Adrenal gland (tissue), 19 donors: Measurements from ENCODE around the gene GRWD1. TPM values are rescaled to one million over a fixed set of nuclear protein-coding genes. Genes with fewer than 3 reads are reported as not detected.

Source experiments
- DNase-seq, 7 donors: peaks; one replicate each; pipeline ENCODE4 v3.0.0-alpha.2; 2019 to 2020
- H3K27ac ChIP-seq, 5 donors: fragments of 200-600 bp; sonication (generic) in 4 of 5; 1 replicate in 3 of 5; 2 replicates in 2 of 5; pipeline versions ENCODE4 v1.5.1 to v1.8.0; 2016 to 2020; ENCODE audit warnings: mild to moderate bottlenecking in 1 of 5
- H3K27me3 ChIP-seq: fragments of 200-600 bp; 2 replicates; pipeline ENCODE4 v1.8.0; 2021
- H3K36me3 ChIP-seq, 2 donors: fragments of 200-600 bp; replicated peaks in 1 of 2; 1 replicate in 1 of 2; 2 replicates in 1 of 2; pipeline versions ENCODE4 v1.5.1 to v1.8.0; 2018 to 2022
- H3K4me1 ChIP-seq, 2 donors: fragments of 200-600 bp; replicated peaks in 1 of 2; 1 replicate in 1 of 2; 2 replicates in 1 of 2; pipeline versions ENCODE4 v1.5.1 to v1.8.0; 2018 to 2021
- H3K4me3 ChIP-seq, 4 donors: fragments of 200-600 bp; sonication (generic) in 3 of 4; one replicate each; pipeline ENCODE4 v1.5.1; 2016 to 2018
- H3K9me3 ChIP-seq, 3 donors: fragments of 200-600 bp; sonication (generic) in 1 of 3; replicated peaks in 1 of 3; 1 replicate in 2 of 3; 2 replicates in 1 of 3; pipeline versions ENCODE4 v1.5.1 to v1.8.0; 2016 to 2021
- CTCF ChIP-seq, 6 experiments: fragments of 450-650 bp in 4 of 6; fragments of 200-600 bp in 2 of 6; sonication (generic) in 1 of 6; IDR thresholded peaks; 1 replicate in 5 of 6; 2 replicates in 1 of 6; pipeline versions ENCODE4 v1.5.1 to v1.8.0; 2016 to 2021; ENCODE audit warnings: antibody characterized with exemption in 6 of 6, mild to moderate bottlenecking in 2 of 6, moderate library complexity in 1 of 6
- POLR2A ChIP-seq, 2 donors: fragments of 450-650 bp; IDR thresholded peaks; one replicate each; pipeline ENCODE4 v1.6.1; 2017; ENCODE audit warnings: antibody characterized with exemption in 2 of 2, mild to moderate bottlenecking in 2 of 2, moderate library complexity in 1 of 2
- WGBS, 4 donors: extraction: QIAGEN DNeasy Blood & Tissue Kit in 2 of 4; methylation state at CpG; one replicate each; pipeline versions ENCODE4 v1.1.5 to v1.1.7; 2013 to 2017; 5-methylcytosine and 5-hydroxymethylcytosine counted together
- intact Hi-C, 2 donors: fragments of 100-400 bp; cut with DNase I; formaldehyde crosslinking; loops; one replicate each; pipeline versions ENCODE4 v1.14.1 to v1.15.0; 2022 to 2023
- long read RNA-seq, 10 donors: library from polyadenylated mRNA in 3 of 10; unstranded in 2 of 10; stranded (forward) in 1 of 10; transcript quantifications; one replicate each; pipeline ENCODE4 v2.0.0 and lab custom pipeline, GENCODE V29; 2021 to 2026
- polyA plus RNA-seq, 3 donors: library from polyadenylated mRNA; stranded (reverse); fragments of 200-250 nt in 2 of 3; fragments of 350-450 nt in 1 of 3; fragmentation: Illumina TruSeq in 1 of 3; extraction: RNeasy Lipid Tissue Mini Kit (QIAGEN cat#74804) in 1 of 3; gene quantifications; one replicate each; pipeline ENCODE4 v1.2.3, GENCODE V29; 2013 to 2014
- total RNA-seq, 9 donors: library from RNA; depleted of rRNA in 4 of 9; stranded (reverse); fragments of >200 nt in 4 of 9; fragments of 120-200 nt in 1 of 9; fragmentation: NEBNext Ultra II Directional in 1 of 9; extraction: Animal tissue kit (Norgen Biotek cat#: 25700) in 1 of 9; gene quantifications; one replicate each; pipeline versions ENCODE4 v1.1.0 to v1.2.4, GENCODE V29; 2013 to 2023
- donor health status: healthy with polysubstance abuse.
- donor health status: Bipolar disorder and iron deficiency.
- donor health status: DM: yes; HTN: yes; CAD: no.
- donor health status: DM: no; HTN: no; CAD: no.
- donor health status: DM: no; HTN: no; CAD: no.
- donor health status: DM: yes; HTN: yes; CAD: no.

Gene GRWD1
- 10 to 100 TPM in 8 of 9 donors, 1 to 10 TPM in 1; 8.5 to 48.4 (median 27.8) TPM for total RNA-seq
- polyA plus RNA-seq: 10 to 100 TPM in 1 of 3 donors, 1 to 10 TPM in 2; 6.6 to 15.7 (median 7.5) TPM
- long read RNA-seq, donor 1, full-length matches to known transcripts: 12 of 19 reads
- long read RNA-seq, donor 1, partial matches to known transcripts: 7 of 19 reads
- long read RNA-seq, donor 1, other reads (novel, unspliced or antisense): 0 of 19 reads
- long read RNA-seq, donor 2, full-length matches to known transcripts: 2 of 2 reads
- long read RNA-seq, donor 2, partial matches to known transcripts: 0 of 2 reads
- long read RNA-seq, donor 2, other reads (novel, unspliced or antisense): 0 of 2 reads
- long read RNA-seq, donor 3, full-length matches to known transcripts: 5 of 5 reads
- long read RNA-seq, donor 3, partial matches to known transcripts: 0 of 5 reads
- long read RNA-seq, donor 3, other reads (novel, unspliced or antisense): 0 of 5 reads
- long read RNA-seq, donor 4, full-length matches to known transcripts: 30 of 30 reads
- long read RNA-seq, donor 4, partial matches to known transcripts: 0 of 30 reads
- long read RNA-seq, donor 4, other reads (novel, unspliced or antisense): 0 of 30 reads
- long read RNA-seq, donor 5, full-length matches to known transcripts: 123 of 129 reads
- long read RNA-seq, donor 5, partial matches to known transcripts: 4 of 129 reads
- long read RNA-seq, donor 5, other reads (novel, unspliced or antisense): 2 of 129 reads
- long read RNA-seq, donor 6, full-length matches to known transcripts: 11 of 11 reads
- long read RNA-seq, donor 6, partial matches to known transcripts: 0 of 11 reads
- long read RNA-seq, donor 6, other reads (novel, unspliced or antisense): 0 of 11 reads
- long read RNA-seq, donor 7, full-length matches to known transcripts: 1 of 1 reads
- long read RNA-seq, donor 7, partial matches to known transcripts: 0 of 1 reads
- long read RNA-seq, donor 7, other reads (novel, unspliced or antisense): 0 of 1 reads
- long read RNA-seq, donor 8, full-length matches to known transcripts: 13 of 13 reads
- long read RNA-seq, donor 8, partial matches to known transcripts: 0 of 13 reads
- long read RNA-seq, donor 8, other reads (novel, unspliced or antisense): 0 of 13 reads
- long read RNA-seq, donor 9, full-length matches to known transcripts: 4 of 4 reads
- long read RNA-seq, donor 9, partial matches to known transcripts: 0 of 4 reads
- long read RNA-seq, donor 9, other reads (novel, unspliced or antisense): 0 of 4 reads
- long read RNA-seq, donor 10, full-length matches to known transcripts: 5 of 12 reads
- long read RNA-seq, donor 10, partial matches to known transcripts: 7 of 12 reads
- long read RNA-seq, donor 10, other reads (novel, unspliced or antisense): 0 of 12 reads

DNA sequence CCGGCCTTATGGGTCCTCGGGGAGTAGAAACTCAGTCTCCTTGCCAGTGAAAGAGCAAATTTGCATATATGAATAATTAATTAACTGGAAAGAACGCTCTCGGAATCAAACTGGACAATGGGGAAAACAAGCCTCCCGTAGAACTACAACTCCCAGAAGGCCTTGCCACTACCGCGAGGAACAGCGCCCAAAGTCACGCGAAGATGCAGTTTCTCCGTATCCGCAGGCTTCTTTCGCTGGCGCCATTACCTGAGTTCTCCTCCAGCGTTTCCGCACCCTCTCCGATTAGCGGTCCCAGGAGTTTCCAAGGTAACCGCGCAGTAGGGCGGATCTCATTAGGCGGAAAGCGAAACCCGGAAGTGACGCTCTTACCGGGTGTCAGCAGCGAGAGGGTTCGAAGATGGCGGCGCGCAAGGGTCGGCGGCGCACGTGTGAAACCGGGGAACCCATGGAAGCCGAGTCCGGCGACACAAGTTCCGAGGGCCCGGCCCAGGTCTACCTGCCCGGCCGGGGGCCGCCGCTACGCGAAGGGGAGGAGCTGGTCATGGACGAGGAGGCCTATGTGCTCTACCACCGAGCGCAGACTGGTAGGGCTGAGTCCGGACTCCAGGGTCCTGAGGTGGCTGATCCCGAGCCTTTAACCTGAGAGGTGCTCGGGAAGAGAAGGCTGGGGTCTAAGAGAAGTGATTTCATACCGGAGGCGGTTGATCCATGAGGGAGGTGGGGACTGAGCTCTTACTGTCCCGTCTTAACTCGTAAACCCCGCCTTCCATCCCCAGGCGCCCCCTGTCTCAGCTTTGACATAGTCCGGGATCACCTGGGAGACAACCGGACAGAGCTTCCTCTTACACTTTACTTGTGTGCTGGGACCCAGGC is at the start of gene GRWD1:
Gene GRWD1 (plus strand): TSS at position 378 of the 876 bp plus-strand sequence. CDS start 23 bp downstream, at position 401.
- Histone ChIP-seq H3K36me3 (peaks cover 0 to 35% of the 10 kb centered on the region in 2 donors), H3K4me1 (peaks cover 5 to 20% of the 10 kb centered on the region in 2 donors), H3K27me3 (peaks cover 5% of the 10 kb centered on the region), H3K27ac (peak within 1 kb of the TSS; percentile 51 to 91 (median 82)), H3K4me3 (peak within 1 kb of the TSS; percentile 66 to 100 (median 79)), H3K9me3 (no peaks in the 10 kb centered on the region)
- peak in 1 of 2 donors; percentile 35 for TF ChIP-seq POLR2A (IDR thresholded peaks at IDR 0.05)
- TF ChIP-seq CTCF (IDR thresholded peaks at IDR 0.05): no peak
- intact Hi-C loops: loop anchor here in 1 of 2 donors (10.0 kb wide), 1 partner anchor 51 kb away; the partner anchor contains the start of genes GRIN2D and KDELR1
- DNase-seq: peak; percentile 88 to 97 (median 94)
- 0 to 1% (median 0%) methylated on average over 20 to 61 of the region's 61 CpGs for WGBS, 4 donors

DNA sequence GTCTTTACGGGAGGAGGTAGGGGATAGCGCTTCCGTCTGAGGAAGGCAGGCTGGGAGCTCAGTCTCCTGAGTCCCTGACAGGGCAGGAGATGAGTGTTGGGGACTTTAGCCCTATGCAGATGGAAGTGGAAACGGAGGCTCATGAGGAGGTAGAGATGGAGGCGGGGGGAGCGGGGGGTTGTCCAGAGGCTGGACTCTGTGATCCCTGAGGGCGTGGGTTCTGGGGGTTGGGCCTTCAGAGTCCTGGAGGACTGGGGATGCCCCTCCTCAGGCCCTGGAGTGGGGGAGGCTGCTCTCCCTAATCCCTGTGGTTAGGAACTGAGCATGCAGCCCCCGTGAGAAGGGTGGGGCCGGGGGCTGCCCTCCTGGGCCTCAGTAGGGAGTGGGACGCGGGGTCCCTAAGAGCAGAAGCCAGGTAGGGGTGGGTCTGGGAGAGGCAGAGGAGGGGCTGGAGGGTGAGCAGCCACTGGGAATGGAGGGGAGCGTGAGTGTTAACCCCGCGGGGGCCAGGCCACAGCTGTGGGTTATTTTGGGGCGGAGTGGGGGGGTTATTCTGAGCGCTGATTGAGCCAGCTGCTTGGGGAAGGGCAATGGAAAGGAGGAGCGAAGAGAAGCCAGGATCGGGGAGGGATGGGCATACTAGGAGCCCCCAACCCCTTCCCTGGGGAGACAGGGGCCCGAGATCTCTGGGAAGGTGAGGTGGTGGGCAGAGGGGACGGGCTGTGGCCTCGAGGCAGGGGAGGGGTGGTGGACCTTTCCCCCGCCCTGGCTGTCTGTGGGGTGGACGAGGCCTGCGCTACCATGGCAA is 49.6 kb upstream of the GRWD1 start:
- Histone ChIP-seq H3K9me3 (no peaks in the 10 kb centered on the region), H3K27ac (no peak overlapping the region), H3K36me3 (no peaks in the 10 kb centered on the region), H3K4me1 (peaks cover 0 to 6% of the 10 kb centered on the region in 2 donors), H3K4me3 (no peak overlapping the region), H3K27me3 (peaks cover 40% of the 10 kb centered on the region)
- WGBS, 4 donors: 59 to 64% (median 63%) methylated on average over 24 of the region's 24 CpGs
- no peak for DNase-seq
- intact Hi-C loops: loop anchor here in 1 of 2 donors (10.0 kb wide), 1 partner anchor 49 kb away; the partner anchor contains the start of gene GRWD1
- no peak for TF ChIP-seq POLR2A (IDR thresholded peaks at IDR 0.05)
- no peak for TF ChIP-seq CTCF (IDR thresholded peaks at IDR 0.05)

DNA sequence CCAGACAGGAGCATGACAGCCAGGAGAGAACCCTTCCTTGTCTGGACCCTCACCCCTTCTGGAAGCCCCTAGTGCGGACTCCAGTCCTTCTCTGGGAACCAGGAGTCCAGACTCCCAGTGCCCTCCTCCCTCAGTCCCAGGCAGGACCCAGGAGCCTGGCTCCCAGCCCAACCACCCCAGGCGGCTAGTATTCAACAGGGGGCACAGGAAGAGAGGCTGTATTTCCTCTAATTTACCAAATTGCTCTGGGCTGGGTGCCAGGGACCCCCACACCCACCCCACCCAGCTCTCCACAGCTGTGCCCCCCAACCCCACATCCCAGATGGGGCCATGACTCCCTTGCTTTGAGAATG is 49.0 kb upstream of the GRWD1 start:
- Histone ChIP-seq H3K4me1 (peaks cover 0 to 6% of the 10 kb centered on the region in 2 donors), H3K36me3 (no peaks in the 10 kb centered on the region), H3K27ac (no peak overlapping the region), H3K4me3 (no peak overlapping the region), H3K27me3 (peaks cover 40% of the 10 kb centered on the region), H3K9me3 (no peaks in the 10 kb centered on the region)
- intact Hi-C loops: loop anchor here in 1 of 2 donors (10.0 kb wide), 1 partner anchor 48 kb away; the partner anchor contains the start of gene GRWD1
- DNase-seq: no peak
- 47 to 83% (median 56%) methylated on average over 1 to 2 of the region's 2 CpGs for WGBS, 4 donors
- no peak for TF ChIP-seq POLR2A (IDR thresholded peaks at IDR 0.05)
- no peak for TF ChIP-seq CTCF (IDR thresholded peaks at IDR 0.05)
